Neuronal stem cell (in vitro differentiated cells): ENCODE measurements around the gene PDGFD.

Source experiments
- DNase-seq: peaks from one replicate; pipeline ENCODE4 v3.0.0-alpha.2; 2013; ENCODE audit warnings: low spot score
- H2AFZ ChIP-seq: one replicate; pipeline ENCODE4 v1.6.1; 2013; ENCODE audit warnings: mild to moderate bottlenecking, low read length, inconsistent platforms
- H2AK5ac ChIP-seq: 2 replicates; pipeline ENCODE4 v1.6.1; 2013; ENCODE audit warnings: low read depth, mild to moderate bottlenecking, inconsistent platforms, low read length, moderate library complexity, mixed read lengths
- H2BK120ac ChIP-seq: 2 replicates; pipeline ENCODE4 v1.6.1; 2013; ENCODE audit warnings: low read depth, mild to moderate bottlenecking, inconsistent platforms, low read length, moderate library complexity, mixed read lengths
- H2BK12ac ChIP-seq: one replicate; pipeline ENCODE4 v1.6.1; 2013; ENCODE audit warnings: low read length, inconsistent platforms
- H2BK15ac ChIP-seq: 2 replicates; pipeline ENCODE4 v1.6.1; 2013; ENCODE audit warnings: mild to moderate bottlenecking, low read length, inconsistent platforms, mixed read lengths
- H2BK5ac ChIP-seq: one replicate; pipeline ENCODE4 v1.6.1; 2013; ENCODE audit warnings: inconsistent platforms, mild to moderate bottlenecking, low read length, moderate library complexity
- H3K14ac ChIP-seq: one replicate; pipeline ENCODE4 v1.6.1; 2013; ENCODE audit warnings: low read length, inconsistent platforms
- H3K18ac ChIP-seq: 2 replicates; pipeline ENCODE4 v1.6.1; 2013; ENCODE audit warnings: low read length, inconsistent platforms
- H3K23ac ChIP-seq: 2 replicates; pipeline ENCODE4 v1.6.1; 2013; ENCODE audit warnings: low read depth, mild to moderate bottlenecking, mixed read lengths, low read length, inconsistent platforms; ENCODE audit not compliant: poor library complexity
- H3K27ac ChIP-seq: replicated peaks from 3 replicates; pipeline ENCODE4 v1.5.1; 2013; ENCODE audit warnings: low read length, inconsistent platforms
- H3K27me3 ChIP-seq, 3 experiments: 2 replicates each; pipeline ENCODE4 v1.6.1; 2013; ENCODE audit warnings: low read length in 3 of 3, mild to moderate bottlenecking in 2 of 3, inconsistent platforms in 1 of 3, low read depth in 1 of 3, mixed read lengths in 1 of 3, moderate library complexity in 1 of 3; ENCODE audit not compliant: control insufficient read depth in 3 of 3, insufficient read depth in 3 of 3
- H3K36me3 ChIP-seq, 2 donors: replicated peaks in 1 of 2; 2 replicates each; pipeline ENCODE4 v1.6.1; 2013; ENCODE audit warnings: low read length in 2 of 2; ENCODE audit not compliant: control insufficient read depth in 2 of 2, insufficient read depth in 2 of 2
- H3K4ac ChIP-seq: 2 replicates; pipeline ENCODE4 v1.6.1; 2013; ENCODE audit warnings: inconsistent platforms, mild to moderate bottlenecking, low read length, moderate library complexity
- H3K4me1 ChIP-seq, 2 donors: 1 replicate in 1 of 2; 2 replicates in 1 of 2; pipeline ENCODE4 v1.6.1; 2013; ENCODE audit warnings: low read length in 2 of 2, low read depth in 1 of 2; ENCODE audit not compliant: control insufficient read depth in 2 of 2, insufficient read depth in 1 of 2
- H3K4me2 ChIP-seq: one replicate; pipeline ENCODE4 v1.6.1; 2013; ENCODE audit warnings: mild to moderate bottlenecking, low read length, inconsistent platforms; ENCODE audit not compliant: insufficient read depth, poor library complexity, severe bottlenecking
- H3K4me3 ChIP-seq, 2 donors: 2 replicates each; pipeline ENCODE4 v1.5.1; 2013; ENCODE audit warnings: low read length in 2 of 2, mild to moderate bottlenecking in 2 of 2, inconsistent platforms in 1 of 2, moderate library complexity in 1 of 2
- H3K79me1 ChIP-seq: one replicate; pipeline ENCODE4 v1.6.1; 2013; ENCODE audit warnings: low read depth, mild to moderate bottlenecking, inconsistent platforms, low read length, moderate library complexity
- H3K9ac ChIP-seq: one replicate; pipeline ENCODE4 v1.6.1; 2013; ENCODE audit warnings: mild to moderate bottlenecking, low read depth, low read length, inconsistent platforms; ENCODE audit not compliant: poor library complexity
- H3K9me3 ChIP-seq, 2 donors: replicated peaks in 1 of 2; 2 replicates each; pipeline versions ENCODE3 to v1.6.1; 2013; ENCODE audit warnings: low read length in 2 of 2, mild to moderate bottlenecking in 2 of 2, inconsistent platforms in 1 of 2, low read depth in 1 of 2, mixed read lengths in 1 of 2, moderate library complexity in 1 of 2; ENCODE audit not compliant: control insufficient read depth in 2 of 2, insufficient read depth in 1 of 2
- H4K8ac ChIP-seq: one replicate; pipeline ENCODE4 v1.6.1; 2013; ENCODE audit warnings: low read depth, mild to moderate bottlenecking, inconsistent platforms, low read length, moderate library complexity
- H4K91ac ChIP-seq: one replicate; pipeline ENCODE4 v1.6.1; 2013; ENCODE audit warnings: low read length, low read depth, mild to moderate bottlenecking, inconsistent platforms; ENCODE audit not compliant: poor library complexity
- WGBS, 2 donors: extraction: QIAGEN DNeasy Blood & Tissue Kit; methylation state at CpG; one replicate each; pipeline ENCODE4 v1.1.7; 2013; ENCODE audit warnings: missing lambda C conversion rate in 2 of 2, mixed read lengths in 1 of 2; ENCODE audit not compliant: insufficient read length in 2 of 2, insufficient replicate concordance in 1 of 2; ENCODE audit errors: extremely low coverage in 2 of 2; 5-methylcytosine and 5-hydroxymethylcytosine counted together

PDGFD gene

GRCh38 chr11:103939694-103940093 lies 224.3 kb downstream of the PDGFD start:
- H3K23ac ChIP-seq, result no peak overlapping the region
- WGBS, 2 donors, result no CpG with 5 or more reads among the region's 3 CpGs
- DNase-seq, result no peak
- H2BK12ac ChIP-seq, result no peak overlapping the region
- no peak overlapping the region for H2AK5ac ChIP-seq
- H2AFZ ChIP-seq, result no peak overlapping the region
- no peak overlapping the region for H4K8ac ChIP-seq
- H3K4me1 ChIP-seq, result no peaks in the 10 kb centered on the region
- H3K9me3 ChIP-seq, result no peaks in the 10 kb centered on the region
- H3K79me1 ChIP-seq, result no peaks in the 10 kb centered on the region
- H2BK5ac ChIP-seq, result no peak overlapping the region
- no peaks in the 10 kb centered on the region for H3K27me3 ChIP-seq
- H3K4ac ChIP-seq, result no peak overlapping the region
- H2BK15ac ChIP-seq, result no peak overlapping the region
- no peak overlapping the region for H3K18ac ChIP-seq
- no peak overlapping the region for H3K27ac ChIP-seq
- H3K36me3 ChIP-seq, result no peaks in the 10 kb centered on the region
- no peak overlapping the region for H2BK120ac ChIP-seq
- no peak overlapping the region for H3K4me3 ChIP-seq
- no peak overlapping the region for H3K14ac ChIP-seq
- H4K91ac ChIP-seq, result no peak overlapping the region
- no peak overlapping the region for H3K9ac ChIP-seq
- no peak overlapping the region for H3K4me2 ChIP-seq

GRCh38 chr11:103936059-103936458 lies 227.9 kb downstream of the PDGFD start:
- Histone ChIP-seq H3K4me2 (no peak overlapping the region), H4K91ac (no peak overlapping the region), H2BK120ac (no peak overlapping the region), H3K27me3 (no peaks in the 10 kb centered on the region), H2BK5ac (no peak overlapping the region), H3K4me3 (no peak overlapping the region), H3K14ac (no peak overlapping the region), H3K9me3 (no peaks in the 10 kb centered on the region), H2AFZ (no peak overlapping the region), H2BK15ac (no peak overlapping the region), H3K27ac (no peak overlapping the region), H2AK5ac (no peak overlapping the region), H3K9ac (no peak overlapping the region), H3K23ac (no peak overlapping the region), H2BK12ac (no peak overlapping the region), H3K4me1 (no peaks in the 10 kb centered on the region), H3K4ac (no peak overlapping the region), H3K79me1 (no peaks in the 10 kb centered on the region), H3K36me3 (no peaks in the 10 kb centered on the region), H4K8ac (no peak overlapping the region), H3K18ac (no peak overlapping the region)
- no CpG with 5 or more reads among the region's 1 CpG for WGBS, 2 donors
- no peak for DNase-seq

GRCh38 chr11:103935219-103935618 lies 228.7 kb downstream of the PDGFD start:
- H3K18ac ChIP-seq, result no peak overlapping the region
- H3K36me3 ChIP-seq, result no peaks in the 10 kb centered on the region
- H3K9me3 ChIP-seq, result no peaks in the 10 kb centered on the region
- no peak overlapping the region for H2AFZ ChIP-seq
- H4K91ac ChIP-seq, result no peak overlapping the region
- H3K27me3 ChIP-seq, result no peaks in the 10 kb centered on the region
- H3K4me2 ChIP-seq, result no peak overlapping the region
- H2BK15ac ChIP-seq, result no peak overlapping the region
- no peak for DNase-seq
- no peak overlapping the region for H3K4me3 ChIP-seq
- no peaks in the 10 kb centered on the region for H3K79me1 ChIP-seq
- no peak overlapping the region for H2AK5ac ChIP-seq
- H3K4ac ChIP-seq, result no peak overlapping the region
- H3K23ac ChIP-seq, result no peak overlapping the region
- no CpG with 5 or more reads among the region's 2 CpGs for WGBS, 2 donors
- no peak overlapping the region for H2BK5ac ChIP-seq
- no peak overlapping the region for H3K9ac ChIP-seq
- no peaks in the 10 kb centered on the region for H3K4me1 ChIP-seq
- H2BK12ac ChIP-seq, result no peak overlapping the region
- H2BK120ac ChIP-seq, result no peak overlapping the region
- H4K8ac ChIP-seq, result no peak overlapping the region
- H3K14ac ChIP-seq, result no peak overlapping the region
- H3K27ac ChIP-seq, result no peak overlapping the region

GRCh38 chr11:103929170-103929903 lies 234.6 kb downstream of the PDGFD start:
- Histone ChIP-seq H3K79me1 (no peaks in the 10 kb centered on the region), H3K9me3 (peaks cover 0 to 3% of the 10 kb centered on the region in 2 donors), H3K23ac (no peak overlapping the region), H3K27me3 (no peaks in the 10 kb centered on the region), H3K18ac (no peak overlapping the region), H3K4ac (no peak overlapping the region), H4K8ac (no peak overlapping the region), H2BK15ac (no peak overlapping the region), H4K91ac (no peak overlapping the region), H2BK5ac (no peak overlapping the region), H3K36me3 (no peaks in the 10 kb centered on the region), H2BK12ac (no peak overlapping the region), H2AFZ (no peak overlapping the region), H3K4me2 (no peak overlapping the region), H2AK5ac (no peak overlapping the region), H3K4me3 (no peak overlapping the region), H3K4me1 (peaks cover 0 to 6% of the 10 kb centered on the region in 2 donors), H3K27ac (no peak overlapping the region), H3K14ac (no peak overlapping the region), H2BK120ac (no peak overlapping the region), H3K9ac (no peak overlapping the region)
- no peak for DNase-seq
- WGBS, 2 donors, result no CpG with 5 or more reads among the region's 3 CpGs
